HG03378 (cell line): Measurements from ENCODE around the gene OR10H4.
"Not testable (repeated sequence)": the region's sequence is repeated elsewhere in the genome, so short reads cannot be mapped to it uniquely, and the experiment has no call there.

Experiments
- ATAC-seq: cut with Tn5 transposase; IDR thresholded peaks from one replicate; pipeline ENCODE4 v1.9.1; 2021; ENCODE audit warnings: mild to moderate bottlenecking, moderate library complexity; ENCODE audit not compliant: unreplicated experiment

OR10H4 gene

DNA sequence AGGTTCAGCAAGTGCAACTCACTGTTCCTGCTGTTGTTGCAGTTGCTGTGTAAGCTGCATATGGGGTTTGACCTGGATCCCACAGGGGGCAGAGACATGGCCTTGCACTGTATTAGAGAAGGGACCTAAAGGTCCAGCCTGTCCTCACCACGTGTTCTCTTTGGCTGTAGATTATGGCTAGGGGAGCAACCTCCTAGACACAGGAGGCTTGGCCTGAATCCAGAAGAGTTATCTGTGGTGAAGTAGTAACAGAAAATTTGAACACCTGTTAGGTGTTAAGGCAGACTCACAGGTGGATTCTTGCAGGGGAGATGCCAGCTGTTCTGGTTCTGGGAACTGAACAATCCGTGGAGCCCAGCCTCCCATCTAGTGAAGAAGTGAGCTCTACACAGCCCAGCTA, 11.0 kb upstream of the OR10H4 start:
- ATAC-seq = no peak

GRCh38 chr19:15944401-15944800, 4.4 kb upstream of the OR10H4 start:
- no peak for ATAC-seq

GRCh38 chr19:15945301-15945700, 3.5 kb upstream of the OR10H4 start:
- no peak for ATAC-seq

DNA sequence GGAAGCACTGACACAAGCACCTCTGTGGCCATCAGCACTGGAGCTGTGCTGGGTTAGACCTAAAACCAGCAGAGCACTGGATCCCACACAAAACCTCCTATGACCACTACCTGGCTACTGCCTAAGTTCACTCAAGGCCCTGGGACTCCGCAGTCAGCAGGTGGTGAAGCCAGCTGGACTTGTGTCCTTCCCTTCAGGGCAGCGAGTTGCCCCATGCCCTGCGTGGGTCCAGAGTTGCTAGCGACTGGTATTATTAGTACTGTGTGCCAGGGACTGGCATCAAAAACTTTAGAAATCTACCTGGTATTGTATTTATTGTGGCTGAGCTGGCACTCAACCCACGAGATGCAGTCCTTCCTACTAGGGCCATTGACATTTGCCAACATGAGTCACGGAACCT, 6.0 kb downstream of the OR10H4 start:
- ATAC-seq = no peak

DNA sequence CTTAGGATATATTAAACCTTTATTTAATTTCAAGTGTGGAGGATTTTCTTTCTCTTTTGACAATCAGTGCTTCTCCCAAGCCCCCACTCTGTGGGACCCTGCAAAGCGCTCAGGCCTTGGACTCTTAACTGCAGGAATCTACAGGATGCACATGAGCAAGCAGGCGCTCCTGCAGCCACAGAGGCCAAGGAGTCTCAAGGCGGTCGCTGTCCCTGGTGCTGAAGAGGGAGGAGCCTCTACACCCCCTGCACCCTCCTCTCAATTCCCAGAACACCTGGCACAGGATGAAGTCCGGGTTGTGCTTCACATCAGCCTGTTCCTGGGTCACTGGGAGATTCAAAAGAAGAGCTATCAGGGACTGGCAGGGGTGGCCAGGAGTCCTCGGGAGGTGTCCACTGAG, 13.5 kb downstream of the OR10H4 start:
- ATAC-seq = no peak

DNA sequence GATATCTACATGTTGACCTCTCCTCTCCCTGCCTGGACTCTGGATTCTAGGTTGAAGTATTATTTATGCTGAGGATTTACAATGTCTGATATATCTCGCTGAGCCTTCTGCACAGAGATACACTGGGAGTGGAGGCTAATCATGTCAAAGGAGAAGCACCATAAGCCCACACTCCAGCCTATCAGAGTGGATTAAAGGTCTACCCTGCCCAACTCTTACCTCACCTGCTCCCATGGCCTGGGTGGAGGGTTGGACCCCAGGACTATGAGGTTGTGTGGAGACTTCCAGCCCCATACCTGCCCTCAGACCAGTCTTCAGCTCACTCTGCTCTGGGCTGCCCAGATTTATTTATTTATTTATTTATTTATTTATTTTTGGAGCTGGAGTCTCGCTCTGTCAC, 15.4 kb downstream of the OR10H4 start:
- no peak for ATAC-seq

DNA sequence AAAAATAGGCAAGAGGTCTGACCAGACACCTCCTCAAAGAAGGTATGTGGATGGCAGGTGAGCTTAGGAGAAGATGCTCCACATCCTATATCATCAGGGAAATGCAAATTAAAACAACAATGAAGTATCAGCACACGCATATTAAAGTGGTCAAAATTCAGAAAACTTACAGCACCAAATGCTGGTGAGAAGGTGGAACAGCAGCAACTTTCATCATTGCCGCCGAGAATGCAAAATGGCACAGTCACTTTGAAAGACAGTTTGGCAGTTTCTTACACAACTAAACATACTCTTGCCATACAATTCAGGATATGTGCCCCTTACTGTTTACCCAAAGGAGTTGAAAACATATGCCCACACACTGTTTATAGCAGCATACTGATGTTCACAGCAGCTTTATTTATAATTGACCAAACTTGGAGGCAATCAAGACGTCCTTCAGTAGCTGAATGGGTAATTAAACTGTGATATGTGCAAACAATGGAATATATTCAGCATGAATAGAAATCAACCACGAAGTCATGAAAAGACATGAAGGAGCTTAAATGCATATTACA, 22.5 kb downstream of the OR10H4 start:
- no peak for ATAC-seq

- not testable (repeated sequence) for ATAC-seq
Observed at GRCh38 chr19:15972043-15972442, 23.2 kb downstream of the OR10H4 start.

GRCh38 chr19:15974856-15975255, 26.0 kb downstream of the OR10H4 start:
- ATAC-seq = no peak

DNA sequence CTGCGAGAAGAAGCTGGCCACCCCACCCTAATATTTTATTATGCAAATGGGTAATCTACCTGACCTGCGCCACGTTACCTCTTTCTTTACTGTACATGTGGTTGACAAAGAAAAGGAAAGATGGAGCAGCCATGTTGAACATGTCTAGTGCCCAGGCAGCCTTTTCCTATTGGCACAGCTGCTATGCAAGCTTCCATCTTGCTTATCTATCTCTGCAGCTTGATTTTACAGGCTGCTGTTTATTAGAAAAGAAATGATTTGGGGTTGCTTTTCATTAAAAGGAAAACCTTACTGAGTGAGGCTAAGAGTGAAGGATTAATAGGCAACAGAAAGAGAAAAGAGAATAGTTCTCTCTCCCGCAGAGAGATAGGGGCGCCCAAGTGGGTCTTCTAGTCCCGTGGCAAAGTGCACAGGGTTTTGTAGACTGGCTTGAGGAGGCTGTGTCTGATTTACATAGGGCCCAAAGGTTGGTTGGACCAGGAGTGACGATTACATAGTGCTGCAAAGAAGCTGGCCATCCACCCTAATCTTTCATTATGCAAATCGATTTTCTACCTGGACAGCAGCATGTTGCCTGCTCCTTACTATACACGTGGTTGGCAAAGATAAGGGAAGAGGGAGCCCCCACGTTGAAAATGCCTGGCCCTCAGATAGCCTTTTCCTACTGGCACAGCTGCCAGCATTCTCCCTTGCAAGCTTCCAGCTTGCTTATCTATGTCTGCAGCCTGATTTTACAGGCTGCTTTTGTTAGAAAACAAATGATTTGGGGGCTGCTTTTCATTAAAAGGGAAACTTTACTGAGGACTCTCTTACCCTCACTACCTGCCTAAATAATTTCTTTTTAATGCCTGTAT, 28.3 kb downstream of the OR10H4 start:
- ATAC-seq = no peak

GRCh38 chr19:15977690-15978089, 28.9 kb downstream of the OR10H4 start:
- no peak for ATAC-seq

GRCh38 chr19:15979293-15979692, 30.5 kb downstream of the OR10H4 start:
- ATAC-seq = no peak

DNA sequence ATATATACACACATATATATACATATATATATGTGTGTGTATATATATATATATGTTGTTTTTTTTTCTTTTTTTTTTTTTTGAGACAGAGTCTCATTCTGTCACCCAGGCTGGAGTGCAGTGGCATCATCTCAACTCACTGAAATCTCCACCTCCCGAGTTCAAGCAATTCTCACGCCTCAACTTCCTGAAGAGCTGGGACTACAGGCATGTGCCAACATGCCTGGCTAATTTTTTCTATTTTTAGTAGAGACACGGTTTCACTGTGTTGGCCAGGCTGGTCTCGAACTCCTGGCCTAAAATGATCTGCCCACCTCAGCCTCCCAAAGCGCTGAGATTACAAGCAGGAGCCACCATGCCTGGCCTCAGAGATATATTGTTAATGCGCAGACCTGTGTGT, 37.0 kb downstream of the OR10H4 start:
- ATAC-seq = not testable (repeated sequence)

DNA sequence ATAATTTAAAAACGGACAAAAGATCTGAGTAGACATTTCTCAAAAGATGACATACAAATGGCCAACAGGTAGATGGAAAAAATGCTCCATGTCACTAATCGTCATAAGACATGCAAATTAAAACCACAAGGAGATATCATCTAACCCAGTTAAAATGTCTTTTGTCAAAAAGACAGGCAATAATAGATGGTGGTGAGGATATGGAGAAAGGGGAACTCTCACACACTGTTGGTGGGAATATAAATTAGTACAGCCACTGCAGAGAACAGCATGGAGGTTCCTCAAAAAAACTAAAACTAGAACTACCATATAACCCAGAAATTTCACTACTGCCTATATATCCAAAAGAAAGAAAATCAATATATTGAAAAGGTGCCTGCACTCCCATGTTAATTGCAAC, 37.9 kb downstream of the OR10H4 start:
- ATAC-seq = no peak

- ATAC-seq = no peak
Observed at GRCh38 chr19:15989889-15990288, 41.1 kb downstream of the OR10H4 start.

DNA sequence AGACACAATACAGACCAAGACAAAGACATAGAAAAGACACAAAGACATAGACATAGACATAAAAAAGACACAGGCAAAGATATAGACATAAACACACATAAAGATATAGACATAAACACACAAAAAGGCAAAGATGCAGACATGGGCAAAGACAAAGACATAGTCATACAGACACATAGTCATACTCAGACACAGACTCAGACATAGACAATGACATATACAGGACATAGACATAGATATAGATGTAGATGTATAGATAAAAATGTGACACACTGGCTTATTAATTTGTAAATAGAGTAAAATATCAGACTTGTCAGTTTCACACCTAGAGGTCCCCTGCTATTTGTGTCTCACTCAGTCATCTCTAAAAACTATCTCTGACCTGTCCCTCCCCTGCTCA, 42.8 kb downstream of the OR10H4 start:
- ATAC-seq = no peak

DNA sequence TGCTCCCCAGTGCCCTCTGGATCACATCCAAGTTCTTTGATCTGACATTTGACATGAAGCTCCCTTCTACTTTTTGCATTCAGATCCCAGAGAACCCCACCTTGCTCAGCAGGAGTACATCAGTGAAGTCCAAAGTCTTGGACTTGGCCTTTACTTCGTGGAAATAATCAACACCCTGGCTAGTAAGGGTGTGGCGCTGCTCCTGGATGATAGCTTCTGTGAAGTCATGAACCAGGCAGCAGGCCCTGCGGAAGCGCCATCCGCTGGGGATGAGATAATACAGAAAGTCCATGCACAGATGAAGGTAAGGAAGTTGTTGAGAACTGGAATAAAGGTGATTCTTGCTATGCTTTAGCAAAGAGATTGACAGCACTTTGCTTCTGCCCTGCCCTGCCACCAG, 43.2 kb downstream of the OR10H4 start:
- ATAC-seq = no peak

DNA sequence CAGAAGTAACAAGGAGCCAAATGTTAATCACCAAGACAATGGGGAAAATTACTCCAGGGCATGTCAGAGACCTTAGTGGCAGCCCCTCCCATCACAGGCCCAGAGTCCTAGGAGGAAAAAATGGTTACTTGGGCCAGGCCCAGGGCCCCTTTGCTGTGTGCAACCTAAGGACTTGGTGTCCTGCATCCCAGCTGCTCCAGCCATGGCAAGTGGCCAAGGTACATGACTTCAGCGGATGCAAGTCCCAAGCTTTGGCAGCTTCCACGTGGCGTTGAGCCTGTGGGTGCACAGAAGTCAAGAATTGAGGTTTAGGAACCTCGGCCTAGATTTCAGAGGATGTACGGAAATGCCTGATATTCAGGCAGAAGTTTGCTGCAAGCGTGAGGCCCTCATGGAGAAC, 46.7 kb downstream of the OR10H4 start:
- no peak for ATAC-seq

- ATAC-seq = no peak
Observed at GRCh38 chr19:15998166-15998565, 49.4 kb downstream of the OR10H4 start.
